A673 (cell line): ENCODE data around the gene CNTN5. TPM values are rescaled to one million over a fixed set of nuclear protein-coding genes. Genes with fewer than 3 reads are reported as not detected.

Experiments used
- BruUV-seq: library from RNA; stranded (reverse); fragments of 400-500 nt; replicated peaks from 2 replicates; lab custom pipeline; 2021; lab: Mats Ljungman, UMichigan
- CTCF ChIA-PET: fragments of 300-600 bp; sonication (Branson Sonifier 250); formaldehyde crosslinking; loops from one replicate; lab custom pipeline; 2022; ENCODE audit warnings: antibody characterized with exemption; lab: Charles Lee
- POLR2A ChIA-PET: fragments of 300-600 bp; sonication (Branson Sonifier 250); formaldehyde crosslinking; loops from one replicate; lab custom pipeline; 2022; ENCODE audit warnings: antibody characterized with exemption; ENCODE audit not compliant: low non-redundant PET; lab: Charles Lee
- DNase-seq: peaks from one replicate; pipeline ENCODE4 v3.0.0-alpha.2; 2015; ENCODE audit warnings: low spot score
- H3K27ac ChIP-seq: fragments of 200-600 bp; sonication (generic); 2 replicates; pipeline ENCODE4 v1.5.1; 2016; ENCODE audit warnings: mixed run types, low read depth, mild to moderate bottlenecking, mixed read lengths, antibody characterized with exemption, low read length; ENCODE audit not compliant: poor library complexity, severe bottlenecking
- H3K27me3 ChIP-seq: fragments of 200-600 bp; sonication (generic); replicated peaks from 2 replicates; pipeline ENCODE4 v1.6.1; 2017; ENCODE audit warnings: mixed run types, low read depth, mild to moderate bottlenecking, mixed read lengths, antibody characterized with exemption, low read length; ENCODE audit not compliant: insufficient read depth, poor library complexity
- H3K36me3 ChIP-seq: fragments of 200-600 bp; sonication (generic); 2 replicates; pipeline ENCODE4 v1.6.1; 2016; ENCODE audit warnings: mixed run types, mild to moderate bottlenecking, mixed read lengths, antibody characterized with exemption, low read length; ENCODE audit not compliant: insufficient read depth, poor library complexity, severe bottlenecking
- H3K4me1 ChIP-seq: fragments of 200-600 bp; sonication (generic); 2 replicates; pipeline ENCODE4 v1.6.1; 2017; ENCODE audit warnings: mixed run types, mild to moderate bottlenecking, mixed read lengths, antibody characterized with exemption, low read length; ENCODE audit not compliant: insufficient read depth, poor library complexity, severe bottlenecking
- H3K4me3 ChIP-seq: fragments of 200-600 bp; sonication (generic); 2 replicates; pipeline ENCODE4 v1.5.1; 2016; ENCODE audit warnings: low read depth, mixed run types, mild to moderate bottlenecking, mixed read lengths, low read length; ENCODE audit not compliant: poor library complexity, severe bottlenecking
- H3K9me3 ChIP-seq: fragments of 200-600 bp; sonication (generic); 2 replicates; pipeline ENCODE4 v1.6.1; 2016; ENCODE audit warnings: mixed run types, low read depth, mild to moderate bottlenecking, mixed read lengths, antibody characterized with exemption, low read length; ENCODE audit not compliant: poor library complexity, severe bottlenecking
- CTCF ChIP-seq: fragments of 300-800, 200-600 bp; sonication (generic); conservative IDR thresholded peaks from 2 replicates; pipeline ENCODE4 v1.5.1; 2017; ENCODE audit warnings: low read depth, mild to moderate bottlenecking, antibody characterized with exemption, low read length, moderate library complexity, mixed read lengths
- EZH2 ChIP-seq: fragments of 200-600 bp; sonication (generic); IDR thresholded peaks from 2 replicates; pipeline ENCODE4 v1.6.1; 2017; ENCODE audit warnings: borderline replicate concordance, low read depth, mild to moderate bottlenecking, mixed read lengths, antibody characterized with exemption, low read length; ENCODE audit not compliant: poor library complexity, severe bottlenecking
- intact Hi-C: fragments of 100-400 bp; cut with micrococcal nuclease; formaldehyde crosslinking; loops from one replicate; pipeline ENCODE4 v1.10.0; 2022; ENCODE audit not compliant: unreplicated experiment
- total RNA-seq: library from RNA; stranded (reverse); gene quantifications from 2 replicates; pipeline ENCODE4 v1.2.3, GENCODE V29; 2021

Gene CNTN5
- total RNA-seq, 1 experiment from 2014 or later = 0.80 TPM

GRCh38 chr11:99686838-99687237, 666.1 kb downstream of the CNTN5 start:
- Histone ChIP-seq H3K9me3 (no peaks in the 10 kb centered on the region), H3K4me1 (no peaks in the 10 kb centered on the region), H3K4me3 (no peak overlapping the region), H3K27ac (no peak overlapping the region), H3K36me3 (no peaks in the 10 kb centered on the region), H3K27me3 (no peaks in the 10 kb centered on the region)
- intact Hi-C loops = no loop called here
- TF ChIP-seq EZH2 (no peak), CTCF (no peak)
- ChIA-PET CTCF (no interaction called here), POLR2A (no interaction called here)
- no TSS peak for BruUV-seq
- DNase-seq = no peak

- Histone ChIP-seq H3K27ac (no peak overlapping the region), H3K4me3 (no peak overlapping the region), H3K9me3 (no peaks in the 10 kb centered on the region), H3K36me3 (no peaks in the 10 kb centered on the region), H3K27me3 (no peaks in the 10 kb centered on the region), H3K4me1 (no peaks in the 10 kb centered on the region)
- intact Hi-C loops = no loop called here
- TF ChIP-seq CTCF (no peak; the same call in 1 of the 2 replicates), EZH2 (no peak)
- CTCF ChIA-PET = no interaction called here
- POLR2A ChIA-PET = no interaction called here
- no TSS peak for BruUV-seq
- no peak for DNase-seq
Measured at GRCh38 chr11:99687320-99687719, 666.6 kb downstream of the CNTN5 start.

DNA sequence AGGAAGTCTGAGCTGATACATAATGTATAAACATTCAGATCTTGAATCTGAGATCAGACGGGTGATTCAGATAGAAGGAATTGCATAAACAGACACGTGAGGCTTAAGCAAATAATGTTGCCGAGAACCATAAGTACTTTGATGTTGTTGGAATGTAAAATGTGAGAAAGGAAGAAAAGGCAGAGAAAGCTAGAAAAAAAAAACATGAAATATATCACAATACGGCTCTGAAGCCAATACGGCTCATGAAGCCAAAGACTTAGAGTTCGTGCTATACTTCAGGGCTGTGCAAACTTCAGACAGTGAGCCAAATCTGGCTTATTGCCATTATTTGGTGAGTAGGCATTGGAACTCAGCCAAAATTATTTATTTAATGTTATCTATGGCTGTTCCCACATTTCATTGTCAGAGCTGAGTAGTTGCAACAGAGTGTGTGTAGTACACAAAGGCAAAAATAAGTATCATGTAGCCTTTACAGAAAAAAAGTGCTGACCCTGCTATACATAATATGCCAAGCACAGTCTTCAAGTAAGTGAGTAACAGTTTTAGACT, 673.3 kb downstream of the CNTN5 start:
- Histone ChIP-seq H3K27ac (no peak overlapping the region), H3K36me3 (no peaks in the 10 kb centered on the region), H3K4me1 (peaks cover 9% of the 10 kb centered on the region), H3K27me3 (no peaks in the 10 kb centered on the region), H3K4me3 (peak overlapping the region; percentile 15), H3K9me3 (no peaks in the 10 kb centered on the region)
- peak; percentile 73 for DNase-seq
- BruUV-seq = no TSS peak
- intact Hi-C loops = no loop called here
- ChIA-PET POLR2A (no interaction called here), CTCF (no interaction called here)
- TF ChIP-seq CTCF (no peak), EZH2 (no peak)
